ENCODE results near the gene SLC37A1. TPM values are rescaled to one million over a fixed set of nuclear protein-coding genes. Genes with fewer than 3 reads are reported as not detected.
A peak's percentile ranks its signal among the peaks of the same experiment; 100 is the strongest.

SLC37A1 gene
- total and polyA plus RNA-seq, 9 of the 15 experiments (the other 6 are each of a cell fraction or from before 2014, with no cell fraction given) = 0.06 to 3.4 (median 0.40) TPM

DNA sequence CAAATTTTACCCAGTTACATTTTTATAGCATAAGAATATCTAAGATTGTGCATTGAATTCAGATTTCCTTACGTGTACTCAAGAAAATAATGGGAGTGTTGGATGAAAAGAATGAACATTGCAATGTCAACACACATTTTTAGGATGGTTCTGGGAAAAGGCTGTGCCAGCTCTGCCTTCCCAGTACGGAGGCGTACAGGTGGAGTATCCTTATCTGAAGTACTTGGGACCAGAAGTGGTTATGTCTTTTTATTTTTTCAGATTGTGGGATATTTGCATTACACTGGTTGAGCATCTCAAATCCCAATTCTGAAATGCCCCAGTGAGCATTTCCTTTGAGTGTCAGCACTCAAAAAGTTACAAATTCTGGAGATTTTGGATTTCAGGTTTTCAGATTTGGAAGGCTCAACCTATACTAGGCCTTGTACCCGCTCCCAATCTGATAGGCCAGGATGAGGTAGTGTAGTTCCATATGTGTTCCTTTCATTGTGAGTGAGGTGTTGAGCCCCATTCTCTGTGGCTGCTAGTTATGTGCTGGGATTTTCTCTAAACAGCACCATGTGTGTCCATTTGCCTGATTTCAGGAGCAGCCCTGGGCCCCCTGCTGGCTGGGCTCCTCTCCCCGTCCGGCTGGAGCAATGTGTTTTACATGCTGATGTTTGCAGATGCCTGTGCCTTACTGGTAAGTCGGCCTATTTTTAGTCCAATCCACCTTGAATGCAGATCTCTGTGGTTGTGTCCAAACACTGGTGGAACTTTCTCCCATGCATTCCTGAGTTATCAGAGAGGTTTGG is 60.8 kb downstream of the SLC37A1 start:
- WGBS (ENCODE audit: insufficient coverage, low coverage, missing lambda C conversion rate) = 3% methylated on average over 7 of the region's 7 CpGs
- Histone ChIP-seq H3K79me2 (ENCODE audit: control insufficient read depth, insufficient read depth, low read length) (no peaks in the 10 kb centered on the region), H3K27ac (ENCODE audit: extremely low read depth, low read depth, low read length) (no peak overlapping the region), H2AFZ (ENCODE audit: low read depth, low read length) (no peak overlapping the region; the same call in 1 of the 2 replicates), H4K20me1 (replicated peaks; ENCODE audit: control insufficient read depth, insufficient read depth, low read length) (no peaks in the 10 kb centered on the region), H3K4me2 (ENCODE audit: insufficient read depth, low read length) (no peak overlapping the region), H3K9ac (ENCODE audit: insufficient read depth in 1 of 2, low read depth in 2 of 2, low read length in 2 of 2) (no peak overlapping the region), H3K27me3 (ENCODE audit: control insufficient read depth in 2 of 2, insufficient read depth in 2 of 2, low read length in 2 of 2) (peaks cover 18 to 59% of the 10 kb centered on the region in 2 experiments), H3K9me3 (replicated peaks; ENCODE audit: control insufficient read depth, insufficient read depth, low read depth, low read length) (peaks cover 8% of the 10 kb centered on the region; the same call in 1 of the 2 replicates), H3K4me1 (replicated peaks in 1 of 2; ENCODE audit: control insufficient read depth in 2 of 2, insufficient read depth in 2 of 2, low read length in 2 of 2) (peaks cover 0 to 14% of the 10 kb centered on the region in 2 experiments; a peak in 3 of 5 replicates), H3K36me3 (ENCODE audit: control insufficient read depth, insufficient read depth, low read length) (no peaks in the 10 kb centered on the region), H3K9me1 (ENCODE audit: control insufficient read depth, insufficient read depth, low read length) (no peaks in the 10 kb centered on the region), H3K4me3 (no peak overlapping the region)
- ATAC-seq = peak; percentile 82
- POLR2A ChIA-PET = interaction anchor here (0.6 to 1.2 kb wide), 3 partner anchors 8 to 50 kb away, joined by 3 to 6 read pairs (median 5); no protein-coding TSS in a partner anchor
- intact Hi-C loops (cut with micrococcal nuclease) = loop anchor here (1.0 to 10.0 kb wide), 2 partner anchors 34 to 50 kb away; no protein-coding TSS in a partner anchor
- DNase-seq (ENCODE audit: extremely low read depth in 1 of 4, low spot score in 3 of 4) = peak; percentile 45 to 55 (median 50)
- peak; percentile 80 for FAIRE-seq
- CTCF ChIA-PET (ENCODE audit: low intra/inter-chr PET ratio) = interaction anchor here (1.8 kb wide), 1 partner anchor 35 kb away, joined by 8 read pairs; no protein-coding TSS in a partner anchor
- in situ Hi-C loops (cut with MboI) = no loop called here
- no TSS peak for BruUV-seq (replicated peaks)
- TF ChIP-seq CTCF (IDR thresholded peaks at IDR 0.05 in 2 of 3, conservative IDR thresholded peaks at IDR 0.05 in 1 of 3; ENCODE audit: insufficient read depth in 2 of 3, low read depth in 1 of 3, low read length in 3 of 3) (peak; percentile 49 to 78 (median 68)), MTF1 (CRISPR knock-in tag; IDR thresholded peaks at IDR 0.05; ENCODE audit: borderline replicate concordance) (no peak), RUNX1 (IDR thresholded peaks at IDR 0.05; ENCODE audit: low read depth) (no peak), SMC3 (conservative IDR thresholded peaks at IDR 0.05; ENCODE audit: insufficient read depth, low read depth, low read length) (0 out of 2 replicates have a peak, but pooled peaks have one; percentile 35), RAD21 (CRISPR knock-in tag; conservative IDR thresholded peaks at IDR 0.05 in 1 of 2, IDR thresholded peaks at IDR 0.05 in 1 of 2) (peak; percentile 32 to 48), YBX1 (IDR thresholded peaks at IDR 0.05) (no peak), ZNF518B (CRISPR knock-in tag; IDR thresholded peaks at IDR 0.05) (no peak), MYC (IDR thresholded peaks at IDR 0.05; ENCODE audit: low read depth, low read length) (0 out of 2 replicates have a peak, but pooled peaks have one; percentile 18), MYC (CRISPR knock-in tag; IDR thresholded peaks at IDR 0.05; ENCODE audit: borderline replicate concordance, low read depth) (no peak), CTCFL (IDR thresholded peaks at IDR 0.05; ENCODE audit: borderline replicate concordance, insufficient read depth, low read depth, low read length, poor library complexity, severe bottlenecking) (peak; percentile 23), MEF2A (IDR thresholded peaks at IDR 0.05; ENCODE audit: control insufficient read depth, low read depth, low read length) (no peak), RFX5 (IDR thresholded peaks at IDR 0.05; ENCODE audit: low read depth, low read length) (no peak)

All from K562 (cell line).